ENCODE measurements around the gene MAN1C1. TPM values are rescaled to one million over a fixed set of nuclear protein-coding genes. Genes with fewer than 3 reads are reported as not detected.

Gene MAN1C1
- total RNA-seq, 2 experiments from 2014 or later, result 22.3 to 24.1 TPM

DNA sequence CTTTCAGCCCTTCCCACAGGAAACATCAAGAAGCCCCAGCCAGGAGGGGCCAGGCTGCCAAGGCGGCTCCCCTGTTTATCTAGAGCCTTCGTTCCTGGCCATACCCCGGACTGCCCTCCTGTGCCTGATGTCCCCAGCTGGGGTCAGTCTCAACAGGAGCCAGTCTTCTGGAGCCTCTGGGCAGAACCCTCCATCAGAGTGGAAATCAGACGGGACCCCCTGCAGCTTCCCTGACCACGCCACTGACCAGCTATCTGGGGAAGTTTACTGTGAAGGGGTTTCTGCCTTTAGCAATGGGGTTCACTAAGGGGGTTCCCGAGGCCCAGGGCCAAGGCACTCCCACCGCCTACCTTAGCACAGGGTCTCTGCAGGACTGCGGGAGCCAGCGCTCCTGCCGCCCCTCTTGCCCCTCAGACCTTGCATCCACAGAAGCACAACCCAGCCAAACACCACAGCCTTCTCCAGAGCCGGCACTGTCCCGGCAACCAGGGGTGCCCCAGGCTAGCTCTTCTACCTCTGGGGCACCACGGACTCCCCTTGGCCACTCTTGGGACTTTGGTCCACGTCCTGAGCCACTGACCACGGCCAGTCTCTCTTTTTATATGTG is 199.6 kb downstream of the MAN1C1 start:
- H3K4me3 Mint-ChIP-seq, result no peak overlapping the region
- H3K36me3 Mint-ChIP-seq (ENCODE audit: low read depth), result peaks cover 7% of the 10 kb centered on the region
- H3K27me3 Mint-ChIP-seq, result no peaks in the 10 kb centered on the region
- H3K27ac Mint-ChIP-seq, result no peak overlapping the region
- DNase-seq, result no peak
- ChIA-PET CTCF (interaction anchor here (1.6 kb wide), 1 partner anchor 15 kb away, joined by 3 read pairs; no protein-coding TSS in a partner anchor), POLR2A (no interaction called here)
- H3K4me1 Mint-ChIP-seq, result peaks cover 28% of the 10 kb centered on the region
- no peaks in the 10 kb centered on the region for H3K9me3 Mint-ChIP-seq

DNA sequence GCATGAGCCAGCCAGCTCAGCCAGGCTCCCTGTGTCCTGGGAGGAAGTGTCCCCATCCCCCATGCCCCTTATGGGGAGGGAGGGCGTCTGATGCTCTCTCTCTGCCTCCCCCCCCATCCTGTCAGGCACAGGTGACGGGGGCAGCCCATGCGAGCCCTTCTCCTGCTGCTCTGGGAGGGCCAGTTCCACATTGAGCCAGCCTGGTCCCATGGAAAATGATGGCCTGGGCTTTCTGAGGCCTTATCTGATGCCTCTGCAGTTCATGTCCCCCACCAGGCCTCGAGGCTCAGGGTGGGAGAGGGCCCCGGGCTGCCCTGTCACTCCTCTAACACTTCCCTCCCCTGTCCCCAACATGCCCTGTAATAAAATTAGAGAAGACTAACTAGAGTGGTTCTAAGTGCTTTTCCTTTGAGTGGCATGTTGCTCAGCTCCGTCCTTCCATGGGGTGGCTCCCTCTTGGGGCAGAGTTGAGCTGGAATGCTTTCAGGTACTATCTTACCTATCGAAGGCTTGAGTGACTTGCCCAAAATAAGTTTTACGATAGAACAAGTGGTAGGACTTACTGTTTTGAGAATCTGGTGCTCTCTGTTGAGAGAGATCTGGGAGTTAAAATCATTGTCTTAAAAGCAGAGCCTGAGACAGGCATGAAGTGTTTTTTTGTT is 201.4 kb downstream of the MAN1C1 start:
- Mint-ChIP-seq H3K27ac (no peak overlapping the region), H3K9me3 (no peaks in the 10 kb centered on the region), H3K36me3 (ENCODE audit: low read depth) (peaks cover 7% of the 10 kb centered on the region), H3K4me1 (peaks cover 38% of the 10 kb centered on the region), H3K4me3 (peak overlapping the region; percentile 54), H3K27me3 (no peaks in the 10 kb centered on the region)
- POLR2A ChIA-PET, result no interaction called here
- CTCF ChIA-PET, result interaction anchor here (1.2 kb wide), 1 partner anchor 314 kb away, joined by 3 read pairs; no protein-coding TSS in a partner anchor
- DNase-seq, result no peak

DNA sequence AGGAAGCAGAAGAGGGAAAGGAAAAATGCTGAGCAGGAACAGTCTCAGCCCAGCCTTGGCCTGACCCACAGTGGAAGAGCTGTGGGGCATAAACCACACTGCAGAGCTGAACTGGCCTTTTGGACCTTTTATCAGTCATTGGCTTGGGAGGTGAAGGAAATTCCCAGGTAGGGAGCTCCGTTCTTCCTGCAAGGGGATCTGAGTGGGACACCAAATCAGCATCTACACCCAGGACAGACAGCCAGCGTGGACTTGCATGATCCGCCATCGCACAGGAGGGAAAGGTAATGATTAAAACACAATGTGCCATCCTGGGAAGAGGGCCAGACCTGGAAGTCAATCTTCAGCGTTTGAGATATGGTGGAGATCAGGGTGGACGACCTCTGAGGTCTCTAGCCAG is 202.0 kb downstream of the MAN1C1 start:
- H3K4me3 Mint-ChIP-seq, result peak overlapping the region; percentile 96
- H3K27ac Mint-ChIP-seq, result peak overlapping the region; percentile 91
- DNase-seq, result no peak
- CTCF ChIA-PET, result interaction anchor here (1.2 kb wide), 1 partner anchor 315 kb away, joined by 3 read pairs; no protein-coding TSS in a partner anchor
- H3K36me3 Mint-ChIP-seq (ENCODE audit: low read depth), result peaks cover 7% of the 10 kb centered on the region
- POLR2A ChIA-PET, result interaction anchor here (0.5 to 3.9 kb wide), 4 partner anchors 40 to 472 kb away, joined by 3 to 21 read pairs (median 6); no protein-coding TSS in a partner anchor
- no peaks in the 10 kb centered on the region for H3K9me3 Mint-ChIP-seq
- no peaks in the 10 kb centered on the region for H3K27me3 Mint-ChIP-seq
- H3K4me1 Mint-ChIP-seq, result peaks cover 38% of the 10 kb centered on the region

DNA sequence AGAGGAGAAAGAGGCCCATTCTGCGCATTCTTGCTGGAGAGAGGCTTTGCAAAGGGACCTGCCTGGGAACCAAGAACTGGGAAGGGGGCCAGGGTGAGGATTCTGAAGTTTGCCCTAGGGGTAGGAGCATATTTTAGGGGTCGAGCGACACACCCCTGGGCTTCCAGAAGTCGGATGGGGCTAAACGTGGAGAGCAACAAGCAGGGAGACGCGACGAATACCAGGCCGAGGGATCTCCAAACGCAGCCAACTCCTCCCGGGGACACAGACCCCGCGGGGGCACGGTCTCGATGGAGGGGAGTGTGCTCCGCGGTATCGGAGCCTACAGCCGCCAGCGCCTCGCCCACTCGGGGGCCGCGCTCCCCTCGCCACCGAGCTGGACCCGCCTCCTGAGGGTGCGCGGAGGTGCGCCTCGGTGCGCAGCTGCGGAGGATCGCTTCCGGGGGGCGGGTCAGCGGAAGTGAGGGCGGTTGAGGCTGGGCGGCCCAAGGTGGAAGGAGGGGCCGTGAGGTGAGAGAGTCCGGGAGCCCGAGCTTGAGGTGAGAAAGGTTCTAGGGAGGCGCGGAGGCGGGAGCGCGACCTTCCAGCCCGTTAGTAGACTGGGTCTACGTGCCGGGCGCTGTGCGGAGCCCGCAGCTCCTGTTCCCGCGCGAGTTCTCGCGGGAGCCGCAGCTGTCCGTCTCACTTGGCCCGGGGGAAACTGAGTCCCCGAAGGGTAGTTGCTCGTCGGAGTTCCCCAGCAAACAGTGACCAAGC is 203.1 kb downstream of the MAN1C1 start, which contains the start of gene MTFR1L:
MTFR1L (plus strand) TSS at position 464 of the 756 bp plus-strand sequence. CDS start 3,151 bp downstream, outside the sequence.
- peak within 1 kb of the TSS; percentile 96 for H3K4me3 Mint-ChIP-seq
- POLR2A ChIA-PET, result interaction anchor here (0.8 to 3.9 kb wide), 30 partner anchors 10 to 588 kb away, joined by 3 to 21 read pairs (median 4); partner anchors contain the start of genes AUNIP, PAFAH2, RSRP1 and SYF2
- H3K4me1 Mint-ChIP-seq, result peaks cover 38% of the 10 kb centered on the region
- H3K27ac Mint-ChIP-seq, result peak within 1 kb of the TSS; percentile 93
- H3K27me3 Mint-ChIP-seq, result no peaks in the 10 kb centered on the region
- CTCF ChIA-PET, result interaction anchor here (0.6 to 2.6 kb wide), 5 partner anchors 10 to 288 kb away, joined by 3 to 11 read pairs (median 4); partner anchors contain the start of gene PAFAH2
- no peaks in the 10 kb centered on the region for H3K9me3 Mint-ChIP-seq
- H3K36me3 Mint-ChIP-seq (ENCODE audit: low read depth), result peaks cover 7% of the 10 kb centered on the region
- peak; percentile 95 for DNase-seq

DNA sequence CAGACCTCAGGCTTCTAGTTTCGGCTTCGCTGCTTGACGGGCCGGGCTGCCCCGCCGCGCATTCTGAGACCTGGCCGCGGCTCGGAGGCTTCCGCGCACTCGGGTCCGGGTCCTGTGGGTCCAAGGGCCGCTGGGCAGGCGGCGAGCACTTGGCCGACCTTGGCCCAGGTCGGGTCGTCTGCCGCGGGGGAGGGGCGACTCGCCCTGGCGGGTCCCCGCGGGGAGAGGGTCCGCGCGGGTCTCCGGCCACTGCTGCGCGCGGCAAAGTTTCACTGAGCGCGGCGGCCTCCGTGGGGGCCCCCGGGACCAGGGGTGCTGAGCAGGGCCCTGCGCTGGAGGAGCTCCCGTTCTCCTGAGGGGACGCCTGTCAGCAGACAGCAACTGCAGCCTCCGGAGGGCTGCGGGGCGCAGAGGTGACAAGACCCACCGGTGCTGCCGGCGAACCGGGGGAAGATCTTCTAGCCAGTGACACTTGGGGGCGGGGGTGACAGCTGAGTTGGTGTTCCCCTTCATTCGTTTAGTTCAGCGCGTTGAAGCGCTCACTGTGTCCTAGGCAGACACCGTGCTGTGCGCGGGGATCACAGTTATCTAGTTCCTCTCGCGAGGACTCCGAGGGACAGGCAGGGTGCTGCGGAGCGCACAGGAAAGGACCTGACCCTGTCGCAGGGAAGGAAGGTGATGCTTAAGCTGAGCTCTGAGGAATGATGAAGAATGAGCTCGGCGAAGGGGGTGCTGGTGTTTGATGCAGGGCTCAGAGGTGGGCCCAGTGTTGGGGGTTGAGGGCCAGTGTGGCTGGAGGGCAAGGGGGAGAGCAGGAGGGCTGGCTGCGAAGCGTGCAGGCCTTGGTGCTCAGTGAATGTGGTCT is 203.9 kb downstream of the MAN1C1 start:
- no peaks in the 10 kb centered on the region for H3K9me3 Mint-ChIP-seq
- H3K27ac Mint-ChIP-seq, result peak overlapping the region; percentile 93
- ChIA-PET POLR2A (interaction anchor here (0.7 to 3.9 kb wide), 31 partner anchors 9 to 588 kb away, joined by 3 to 21 read pairs (median 4); partner anchors contain the start of genes AUNIP, PAFAH2, RSRP1 and SYF2), CTCF (interaction anchor here (0.7 to 2.6 kb wide), 5 partner anchors 11 to 211 kb away, joined by 3 to 11 read pairs (median 4); partner anchors contain the start of gene PAFAH2)
- peak; percentile 81 for DNase-seq
- no peaks in the 10 kb centered on the region for H3K27me3 Mint-ChIP-seq
- H3K4me1 Mint-ChIP-seq, result peaks cover 38% of the 10 kb centered on the region
- peak overlapping the region; percentile 96 for H3K4me3 Mint-ChIP-seq
- peaks cover 7% of the 10 kb centered on the region for H3K36me3 Mint-ChIP-seq (ENCODE audit: low read depth)

DNA sequence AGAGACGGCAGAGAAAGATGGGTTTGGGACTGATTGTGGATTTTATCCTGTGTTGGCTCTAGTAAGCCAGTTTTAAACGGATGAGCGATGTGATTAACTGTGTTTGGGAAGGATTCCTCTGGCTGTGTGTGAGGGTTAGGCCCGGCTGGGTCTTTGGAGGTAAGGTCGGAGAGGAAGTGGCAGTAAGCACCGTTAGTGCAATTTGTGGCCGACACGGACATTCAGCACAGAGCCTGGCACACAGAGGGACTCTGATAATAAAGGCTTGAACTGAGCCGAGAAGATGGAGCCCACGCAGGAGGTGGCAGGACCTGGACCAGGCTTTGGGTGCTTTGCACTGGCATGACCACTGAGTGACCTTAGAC is 204.5 kb downstream of the MAN1C1 start:
- DNase-seq, result no peak
- Mint-ChIP-seq H3K4me1 (peaks cover 38% of the 10 kb centered on the region), H3K27me3 (no peaks in the 10 kb centered on the region), H3K27ac (peak overlapping the region; percentile 93), H3K36me3 (ENCODE audit: low read depth) (peaks cover 7% of the 10 kb centered on the region), H3K4me3 (peak overlapping the region; percentile 96), H3K9me3 (no peaks in the 10 kb centered on the region)
- POLR2A ChIA-PET, result interaction anchor here (0.7 to 3.9 kb wide), 12 partner anchors 8 to 589 kb away, joined by 3 to 21 read pairs (median 7); partner anchors contain the start of genes PAFAH2, RSRP1 and SYF2
- CTCF ChIA-PET, result interaction anchor here (0.7 to 2.6 kb wide), 3 partner anchors 74 to 189 kb away, joined by 3 to 11 read pairs (median 6); partner anchors contain the start of gene PAFAH2

DNA sequence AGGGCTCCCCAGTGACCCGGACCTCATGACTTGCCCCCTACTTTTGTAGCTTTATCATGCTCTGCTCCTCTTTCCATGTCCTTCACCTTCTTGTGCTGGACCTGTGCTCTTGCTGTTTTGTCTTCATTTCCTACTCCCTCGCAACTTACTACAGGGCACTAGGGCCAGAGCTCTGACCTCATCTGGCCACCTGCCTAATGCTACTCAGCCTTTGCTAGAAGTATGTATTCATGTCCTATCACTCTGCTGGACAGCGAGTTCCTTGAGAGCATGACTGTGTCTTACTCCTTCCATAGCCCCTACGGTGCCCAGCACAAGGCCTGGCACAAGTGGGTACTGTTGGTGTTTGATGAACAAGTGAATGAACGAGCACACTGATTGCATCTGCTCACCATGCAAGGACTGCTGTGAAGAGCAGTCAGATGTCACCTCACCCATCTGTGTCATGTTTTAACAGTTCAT is 205.1 kb downstream of the MAN1C1 start:
- POLR2A ChIA-PET, result interaction anchor here (1.8 to 3.9 kb wide), 4 partner anchors 10 to 589 kb away, joined by 7 to 21 read pairs (median 10); partner anchors contain the start of gene SYF2
- Mint-ChIP-seq H3K27ac (peak overlapping the region; percentile 93), H3K9me3 (no peaks in the 10 kb centered on the region), H3K36me3 (ENCODE audit: low read depth) (peaks cover 10% of the 10 kb centered on the region), H3K27me3 (no peaks in the 10 kb centered on the region), H3K4me3 (peak overlapping the region; percentile 96), H3K4me1 (peaks cover 36% of the 10 kb centered on the region)
- DNase-seq, result no peak
- CTCF ChIA-PET, result interaction anchor here (0.6 to 2.6 kb wide), 4 partner anchors 9 to 176 kb away, joined by 3 to 11 read pairs (median 4); partner anchors contain the start of gene PAFAH2

DNA sequence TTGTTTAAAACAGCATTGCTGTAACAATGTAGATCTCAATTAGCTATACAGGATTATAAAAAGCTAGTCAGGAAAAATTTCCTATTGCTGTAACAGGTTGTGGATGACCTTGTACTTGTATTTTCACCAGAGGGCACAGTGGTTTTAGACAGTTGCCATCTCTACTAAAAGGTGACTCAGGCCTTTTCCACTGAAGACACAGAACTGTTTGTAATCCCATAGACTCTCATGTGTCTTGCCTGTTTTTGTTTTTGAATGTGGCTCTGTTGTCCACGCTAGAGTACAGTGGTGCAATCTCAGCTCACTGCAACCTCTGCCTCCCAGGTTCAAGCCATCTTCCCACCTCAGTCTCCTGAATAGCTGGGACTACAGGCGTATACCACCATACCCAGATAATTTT is 209.0 kb downstream of the MAN1C1 start:
- H3K27me3 Mint-ChIP-seq, result no peaks in the 10 kb centered on the region
- H3K9me3 Mint-ChIP-seq, result no peaks in the 10 kb centered on the region
- H3K27ac Mint-ChIP-seq, result no peak overlapping the region
- H3K36me3 Mint-ChIP-seq (ENCODE audit: low read depth), result peaks cover 38% of the 10 kb centered on the region
- ChIA-PET CTCF (no interaction called here), POLR2A (no interaction called here)
- no peak overlapping the region for H3K4me3 Mint-ChIP-seq
- DNase-seq, result no peak
- peaks cover 17% of the 10 kb centered on the region for H3K4me1 Mint-ChIP-seq

DNA sequence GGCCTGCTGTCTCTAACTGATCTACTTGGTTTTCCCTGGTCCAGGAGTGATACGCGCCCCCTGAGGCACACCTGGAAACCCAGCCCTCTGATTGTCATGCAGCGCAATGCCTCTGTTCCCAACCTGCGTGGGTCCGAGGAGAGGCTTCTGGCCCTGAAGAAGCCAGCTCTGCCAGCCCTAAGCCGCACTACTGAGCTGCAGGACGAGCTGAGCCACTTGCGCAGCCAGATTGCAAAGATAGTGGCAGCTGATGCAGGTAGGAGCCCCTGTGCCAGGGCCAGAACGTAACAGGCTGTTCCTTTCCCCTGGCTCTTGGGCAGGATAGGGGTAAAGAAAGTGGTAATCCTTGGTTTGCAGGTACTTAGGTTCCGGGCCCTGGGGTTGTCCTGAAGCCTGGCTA is 210.0 kb downstream of the MAN1C1 start:
- H3K4me1 Mint-ChIP-seq, result peaks cover 7% of the 10 kb centered on the region
- H3K4me3 Mint-ChIP-seq, result no peak overlapping the region
- H3K9me3 Mint-ChIP-seq, result no peaks in the 10 kb centered on the region
- DNase-seq, result no peak
- no peaks in the 10 kb centered on the region for H3K27me3 Mint-ChIP-seq
- H3K27ac Mint-ChIP-seq, result no peak overlapping the region
- H3K36me3 Mint-ChIP-seq (ENCODE audit: low read depth), result peaks cover 43% of the 10 kb centered on the region
- ChIA-PET POLR2A (no interaction called here), CTCF (no interaction called here)

DNA sequence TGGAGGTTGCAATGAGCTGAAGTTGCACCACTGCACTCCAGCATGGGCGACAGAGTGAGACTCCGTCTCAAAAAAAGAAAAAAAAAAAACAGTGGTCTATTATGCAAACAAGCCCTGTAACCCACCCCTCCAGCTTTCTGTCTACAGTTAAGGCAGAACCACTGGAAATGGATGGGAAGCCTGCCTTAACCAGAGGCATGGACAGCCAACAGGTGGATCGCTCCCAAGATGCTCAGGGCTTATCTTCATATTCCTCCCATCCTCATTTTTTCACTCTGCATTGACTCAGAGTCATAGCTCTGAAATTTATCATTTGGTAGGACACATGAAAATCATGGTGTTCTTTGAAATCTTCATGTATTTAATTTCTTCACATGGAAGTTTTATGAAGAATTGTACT is 211.9 kb downstream of the MAN1C1 start:
- H3K36me3 Mint-ChIP-seq (ENCODE audit: low read depth), result peaks cover 53% of the 10 kb centered on the region
- no peaks in the 10 kb centered on the region for H3K9me3 Mint-ChIP-seq
- DNase-seq, result no peak
- no peak overlapping the region for H3K4me3 Mint-ChIP-seq
- ChIA-PET CTCF (no interaction called here), POLR2A (interaction anchor here (2.0 kb wide), 1 partner anchor 8 kb away, joined by 11 read pairs; the partner anchor contains the start of gene MTFR1L)
- H3K27me3 Mint-ChIP-seq, result no peaks in the 10 kb centered on the region
- no peak overlapping the region for H3K27ac Mint-ChIP-seq
- no peaks in the 10 kb centered on the region for H3K4me1 Mint-ChIP-seq

DNA sequence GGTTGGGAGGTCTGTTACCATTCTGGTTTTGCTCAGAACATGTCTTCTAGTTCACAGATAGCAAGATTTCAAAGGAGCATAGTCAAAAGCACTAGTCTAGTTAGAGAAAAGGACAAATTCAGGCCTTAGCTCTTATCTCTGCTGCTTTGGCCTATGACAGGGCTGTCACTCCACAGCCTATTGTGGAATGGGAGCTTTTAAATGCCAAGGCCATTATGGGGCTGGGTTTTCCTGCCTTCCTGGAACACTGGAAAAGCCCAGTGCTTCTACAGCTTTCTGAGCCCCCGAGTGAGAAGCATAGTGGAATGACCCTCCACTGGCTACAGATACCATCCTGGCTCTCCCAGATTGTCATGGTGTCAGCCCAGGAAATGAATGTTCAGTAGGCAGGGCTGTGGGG is 212.5 kb downstream of the MAN1C1 start:
- H3K27me3 Mint-ChIP-seq, result no peaks in the 10 kb centered on the region
- CTCF ChIA-PET, result no interaction called here

More for the DNA sequence above, 212.5 kb downstream of the MAN1C1 start:
- Mint-ChIP-seq H3K27ac (no peak overlapping the region), H3K4me3 (no peak overlapping the region), H3K36me3 (ENCODE audit: low read depth) (peaks cover 56% of the 10 kb centered on the region), H3K4me1 (no peaks in the 10 kb centered on the region), H3K9me3 (no peaks in the 10 kb centered on the region)
- no peak for DNase-seq
- POLR2A ChIA-PET, result interaction anchor here (2.0 kb wide), 1 partner anchor 9 kb away, joined by 11 read pairs; the partner anchor contains the start of gene MTFR1L

All from activated CD4-positive, alpha-beta memory T cell treated with anti-CD3 and anti-CD28 coated beads, Interleukin-2, amount 10 ng/mL, durations not matched to agents 7 days and 5 days (primary cell).